HG03469 (cell line): ENCODE measurements around the gene KATNAL2.
"Not testable (repeated sequence)": the region's sequence is repeated elsewhere in the genome, so short reads cannot be mapped to it uniquely, and the experiment has no call there.

ENCODE experiments used
- ATAC-seq: cut with Tn5 transposase; IDR thresholded peaks from one replicate; pipeline ENCODE4 v1.9.1; 2021; ENCODE audit warnings: mild to moderate bottlenecking, moderate library complexity, moderate number of reproducible peaks; ENCODE audit not compliant: unreplicated experiment

Gene KATNAL2

GRCh38 chr18:46939337-46939963, 22.0 kb downstream of the KATNAL2 start:
- no peak for ATAC-seq

GRCh38 chr18:46939998-46940571, 22.7 kb downstream of the KATNAL2 start:
- ATAC-seq = no peak

GRCh38 chr18:46942646-46943045, 25.2 kb downstream of the KATNAL2 start:
- ATAC-seq = no peak

GRCh38 chr18:46946656-46947282, 29.4 kb downstream of the KATNAL2 start:
- ATAC-seq = peak; percentile 88

GRCh38 chr18:46950064-46950656, 32.8 kb downstream of the KATNAL2 start:
- ATAC-seq = no peak

GRCh38 chr18:46953195-46953594, 35.8 kb downstream of the KATNAL2 start:
- ATAC-seq = no peak

- ATAC-seq = no peak
Observed at GRCh38 chr18:46958209-46958608, 40.8 kb downstream of the KATNAL2 start.

GRCh38 chr18:46963656-46964578, 46.5 kb downstream of the KATNAL2 start:
- not testable (repeated sequence) for ATAC-seq

GRCh38 chr18:46964579-46965293, 47.3 kb downstream of the KATNAL2 start:
- not testable (repeated sequence) for ATAC-seq

- not testable (repeated sequence) for ATAC-seq
Observed at GRCh38 chr18:46966266-46966665, 48.9 kb downstream of the KATNAL2 start.

- ATAC-seq = not testable (repeated sequence)
Observed at GRCh38 chr18:46969551-46969950, 52.1 kb downstream of the KATNAL2 start.

- ATAC-seq = not testable (repeated sequence)
Observed at GRCh38 chr18:47019870-47020269, 102.5 kb downstream of the KATNAL2 start.

GRCh38 chr18:47020757-47021156, 103.4 kb downstream of the KATNAL2 start:
- ATAC-seq = not testable (repeated sequence)

GRCh38 chr18:47022821-47023220, 105.4 kb downstream of the KATNAL2 start:
- not testable (repeated sequence) for ATAC-seq

GRCh38 chr18:47023769-47024465, 106.5 kb downstream of the KATNAL2 start:
- ATAC-seq = not testable (repeated sequence)

GRCh38 chr18:47025557-47026174, 108.3 kb downstream of the KATNAL2 start:
- not testable (repeated sequence) for ATAC-seq

GRCh38 chr18:47028738-47029137, 111.3 kb downstream of the KATNAL2 start:
- ATAC-seq = not testable (repeated sequence)

- not testable (repeated sequence) for ATAC-seq
Observed at GRCh38 chr18:47029684-47030353, 112.4 kb downstream of the KATNAL2 start.
